NCI-H460 (cell line): Measurements from ENCODE around the gene TENM4. TPM values are rescaled to one million over a fixed set of nuclear protein-coding genes. Genes with fewer than 3 reads are reported as not detected.

ENCODE experiments used
- DNase-seq: peaks from one replicate; pipeline ENCODE4 v3.0.0-alpha.2; 2016; ENCODE audit warnings: low read depth; ENCODE audit errors: extremely low read depth
- total RNA-seq: library from RNA; depleted of rRNA; stranded (reverse); fragments of >200 nt; shearing (Covaris generic); gene quantifications from 2 replicates; pipeline ENCODE4 v1.2.3, GENCODE V29; 2014

TENM4 gene
- total RNA-seq, 1 experiment from 2014 or later, result not detected

DNA sequence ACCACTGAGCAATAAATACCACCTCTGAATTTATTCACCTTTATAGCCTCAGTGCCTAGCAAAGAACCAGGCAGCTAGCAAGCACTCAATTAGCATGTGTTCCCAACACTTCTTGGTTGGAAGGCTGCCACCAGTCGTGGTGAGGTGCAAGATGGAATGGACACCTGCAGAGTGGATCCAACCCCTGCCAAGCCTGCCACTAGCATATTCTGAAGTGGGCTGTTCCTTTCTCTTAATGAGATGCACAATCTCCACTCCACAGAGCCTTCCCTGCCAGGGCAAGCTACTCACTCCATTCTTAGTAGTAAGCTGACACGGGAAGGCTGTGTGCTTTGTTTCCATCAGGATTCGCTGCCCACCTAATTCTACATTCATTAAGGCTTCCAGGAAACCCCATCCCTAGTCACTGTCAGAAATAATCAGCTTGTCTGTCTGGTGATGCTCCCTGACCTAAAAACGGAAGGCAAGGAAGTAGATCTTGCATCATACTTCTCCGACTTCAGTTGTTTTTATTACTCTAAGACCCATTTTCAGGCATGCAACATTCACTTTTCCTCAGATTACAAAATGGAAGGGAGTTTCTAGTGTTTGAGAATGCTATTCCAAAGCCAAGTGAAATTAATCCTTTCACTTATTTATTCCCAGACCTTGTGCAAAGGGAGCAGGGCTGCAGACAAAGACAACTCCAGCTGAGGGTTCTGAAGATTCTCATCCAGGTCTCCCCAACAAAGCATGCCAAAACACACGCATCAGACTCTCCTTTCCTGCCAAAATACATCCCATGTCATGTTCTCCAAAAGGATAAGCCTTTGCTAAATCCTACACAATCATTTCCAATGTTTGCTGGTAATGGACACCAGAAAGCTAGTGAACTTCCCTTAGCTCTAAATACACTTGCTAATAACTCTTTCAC, 128.0 kb downstream of the TENM4 start:
- DNase-seq, result no peak

DNA sequence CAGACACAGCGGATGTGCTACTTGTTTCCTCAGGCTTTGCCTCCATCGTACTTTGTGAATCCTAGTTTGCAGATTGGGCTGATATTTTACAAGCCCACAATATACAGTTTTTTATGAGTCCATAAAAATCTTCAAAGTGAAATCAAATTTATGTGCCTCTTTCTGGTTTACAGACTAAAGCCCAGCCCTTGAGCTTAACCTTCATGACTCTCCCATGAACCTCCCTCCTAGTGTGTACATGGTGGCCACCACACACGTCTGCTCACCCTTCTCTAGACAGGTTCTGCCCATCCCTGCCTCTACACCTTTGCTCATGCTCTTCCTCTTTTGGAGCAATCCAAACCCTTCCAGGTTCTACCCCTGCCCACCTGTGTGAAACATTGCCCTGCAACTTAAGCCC, 129.4 kb downstream of the TENM4 start:
- no peak for DNase-seq

DNA sequence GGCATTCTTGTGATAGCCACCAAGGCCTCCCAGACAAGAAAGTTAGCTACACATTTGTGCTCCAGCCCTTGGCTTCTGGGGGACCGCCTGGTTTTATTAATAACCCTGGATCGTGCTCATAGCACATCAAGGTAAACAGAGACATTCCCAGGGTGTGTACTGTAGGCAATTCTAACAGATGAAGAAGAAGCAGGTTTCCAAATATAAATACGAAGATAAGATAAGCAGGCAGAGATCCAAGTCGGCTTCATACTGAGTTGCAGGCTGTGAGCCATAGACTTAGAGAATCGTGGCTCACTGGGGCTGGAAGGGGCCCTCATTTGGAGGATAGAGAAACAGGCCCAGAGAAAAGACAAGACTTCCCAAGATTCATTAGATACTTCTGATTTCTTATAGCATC, 131.4 kb downstream of the TENM4 start:
- no peak for DNase-seq

DNA sequence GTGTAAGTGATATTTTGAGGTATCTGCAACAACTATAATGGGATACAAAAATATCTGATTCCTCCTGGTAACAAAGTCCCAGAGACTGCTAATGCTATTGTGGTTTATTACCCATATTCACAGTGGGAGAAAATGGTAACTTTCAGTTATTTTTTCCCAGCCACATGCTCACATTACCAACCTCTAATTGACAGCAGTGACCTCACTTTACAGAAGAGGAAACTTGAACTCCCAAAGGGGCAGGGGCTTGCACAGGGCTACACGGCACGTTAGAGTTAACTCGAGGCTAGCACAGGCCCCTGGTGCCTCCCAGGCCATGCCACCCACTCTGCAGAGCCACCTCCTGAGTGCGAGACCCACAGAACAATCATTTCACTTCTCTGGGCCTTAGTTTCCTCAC, 132.4 kb downstream of the TENM4 start:
- no peak for DNase-seq

DNA sequence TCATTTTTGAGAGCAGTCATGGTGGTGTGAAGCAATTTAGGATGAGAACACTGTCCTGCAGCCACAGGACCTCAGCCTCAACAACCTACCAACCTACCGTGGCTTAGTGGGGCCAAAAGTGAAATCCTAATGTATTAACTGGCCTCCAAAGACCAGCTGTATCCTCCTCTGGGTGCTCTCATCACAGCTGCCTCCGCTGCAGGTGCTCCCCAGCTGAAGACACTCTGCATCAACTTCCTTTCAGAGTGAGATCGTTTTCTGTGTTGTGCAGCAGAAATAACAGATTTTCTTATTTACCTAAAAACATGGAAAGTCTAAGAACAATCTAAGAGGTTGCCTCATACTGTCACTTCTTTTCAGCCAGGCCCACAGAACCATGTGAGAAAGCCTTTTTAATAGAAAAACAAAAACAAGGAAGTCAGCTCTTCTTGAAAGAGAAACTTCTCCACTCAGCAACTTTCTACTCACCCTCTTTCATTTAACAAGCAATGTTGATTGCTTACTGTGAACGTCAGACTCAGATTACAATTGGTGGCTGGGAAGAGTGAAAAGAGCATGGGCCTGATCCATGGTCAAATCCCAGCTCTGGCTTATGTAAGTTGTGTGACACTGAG, 136.1 kb downstream of the TENM4 start:
- DNase-seq, result no peak

DNA sequence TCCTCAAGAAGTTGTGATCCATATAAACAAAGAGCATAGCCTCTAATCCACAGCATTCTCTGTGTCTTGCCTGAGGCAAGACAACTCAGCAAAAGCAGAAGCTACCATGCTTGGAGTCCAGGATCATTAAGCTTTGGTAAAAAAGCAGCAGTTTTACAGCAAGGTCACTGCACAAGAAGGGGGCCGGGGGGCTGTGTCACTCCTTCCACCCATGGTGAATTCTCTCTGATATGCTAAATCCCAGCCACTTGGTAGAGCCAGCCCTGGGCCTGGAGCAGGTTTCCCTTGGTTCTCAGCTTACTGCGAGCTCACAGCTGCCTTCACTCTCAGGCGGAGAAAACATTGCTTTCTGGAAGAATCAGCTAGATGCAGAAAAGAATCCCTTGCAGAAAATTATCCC, 144.7 kb downstream of the TENM4 start:
- no peak for DNase-seq

DNA sequence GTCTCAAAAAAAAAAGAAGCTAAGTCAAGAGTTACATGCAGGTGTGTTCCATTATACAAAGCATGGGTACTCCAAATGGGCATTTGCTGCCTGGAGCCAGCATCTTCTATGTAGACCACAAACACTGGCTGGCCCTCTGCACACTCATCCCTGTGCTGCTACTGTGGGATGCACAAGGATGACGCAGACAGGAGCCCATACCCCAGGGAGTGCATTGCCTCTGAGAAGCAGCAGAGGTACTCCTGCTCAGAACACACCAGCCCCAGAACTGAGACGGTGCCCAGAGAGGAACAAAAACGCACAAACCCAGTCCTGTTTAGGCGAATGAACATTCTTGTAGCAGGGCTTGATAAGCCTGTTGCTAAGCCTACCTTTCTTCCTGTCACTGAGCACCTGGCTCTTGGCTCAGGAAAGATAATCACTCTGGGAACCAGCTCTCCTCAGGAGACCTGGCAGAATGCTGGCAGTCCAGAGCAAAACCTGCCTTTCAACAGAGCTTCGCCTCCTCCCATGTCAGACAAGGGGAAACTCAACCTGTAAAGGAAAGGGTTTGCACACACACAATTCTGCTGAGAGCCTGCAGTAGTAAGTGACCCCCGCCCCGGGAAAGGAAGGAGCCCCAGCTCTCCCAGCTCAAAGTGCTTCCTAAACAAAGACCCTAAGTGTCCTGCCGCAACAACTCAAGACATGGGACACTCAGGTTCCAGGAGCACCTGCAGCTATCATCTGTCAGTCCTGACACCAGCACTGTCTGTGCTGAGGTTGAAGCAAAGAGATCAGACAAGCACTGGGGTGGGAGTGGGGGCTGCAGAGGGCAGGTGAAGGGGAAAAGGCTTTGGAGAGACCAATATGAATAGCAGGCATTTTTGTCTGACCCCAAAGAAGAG, 145.7 kb downstream of the TENM4 start:
- no peak for DNase-seq

DNA sequence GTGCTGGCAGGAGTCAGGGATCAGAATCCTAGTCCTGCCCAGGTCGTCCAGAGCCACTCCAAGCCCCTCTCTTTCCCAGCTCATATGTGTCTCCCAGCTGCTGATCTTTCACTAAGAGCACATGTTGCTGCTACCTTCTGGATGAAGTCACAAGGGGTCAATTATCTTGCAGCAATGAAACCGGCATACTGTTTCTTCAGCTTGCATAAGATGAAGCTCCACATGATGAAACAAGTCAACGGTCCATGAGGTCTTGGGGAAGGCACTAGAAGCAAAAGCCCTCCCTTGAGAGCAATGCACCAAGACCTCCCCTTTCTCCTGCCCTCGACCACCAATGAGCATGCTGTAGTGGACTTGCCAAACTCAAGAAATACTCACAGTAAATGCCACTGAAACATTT, 148.9 kb downstream of the TENM4 start:
- DNase-seq, result no peak

DNA sequence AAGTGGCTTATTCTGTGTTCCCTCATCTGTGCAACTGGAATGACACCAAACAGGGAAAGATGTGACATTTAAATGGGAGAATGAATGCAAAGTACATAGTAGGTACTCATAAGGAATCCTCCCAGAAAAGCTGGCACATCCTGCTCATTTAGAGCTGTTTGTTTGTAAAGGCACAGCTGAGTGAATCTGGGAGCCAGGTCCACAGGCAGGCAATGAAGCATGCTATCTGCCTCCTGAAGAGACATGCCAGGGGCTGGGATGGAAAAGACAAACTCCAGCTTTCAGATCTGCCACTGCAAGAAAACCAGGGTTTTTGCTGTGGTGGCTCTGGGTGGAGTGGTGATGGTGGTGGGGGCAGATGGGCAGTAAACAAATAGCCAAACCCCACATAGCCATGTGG, 150.1 kb downstream of the TENM4 start:
- no peak for DNase-seq

DNA sequence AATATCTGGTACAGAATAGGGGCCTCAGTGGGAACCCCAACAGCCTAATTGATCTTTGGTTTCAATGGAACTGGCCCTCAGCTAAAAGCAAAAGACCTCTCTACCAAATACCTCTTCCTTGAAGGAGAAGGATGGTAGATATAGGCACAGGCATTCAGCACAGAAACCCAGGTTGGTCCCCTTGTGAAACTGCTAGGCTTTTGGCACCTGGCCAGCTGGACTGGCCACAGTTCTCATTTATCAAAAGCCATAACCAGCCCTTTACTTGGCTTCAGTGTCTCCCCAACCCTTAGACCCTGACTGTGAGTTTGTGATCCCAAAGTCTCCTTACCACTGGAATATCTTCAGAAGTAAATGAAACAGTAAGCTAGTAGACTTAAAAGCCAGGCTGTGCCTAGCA, 152.9 kb downstream of the TENM4 start:
- no peak for DNase-seq

DNA sequence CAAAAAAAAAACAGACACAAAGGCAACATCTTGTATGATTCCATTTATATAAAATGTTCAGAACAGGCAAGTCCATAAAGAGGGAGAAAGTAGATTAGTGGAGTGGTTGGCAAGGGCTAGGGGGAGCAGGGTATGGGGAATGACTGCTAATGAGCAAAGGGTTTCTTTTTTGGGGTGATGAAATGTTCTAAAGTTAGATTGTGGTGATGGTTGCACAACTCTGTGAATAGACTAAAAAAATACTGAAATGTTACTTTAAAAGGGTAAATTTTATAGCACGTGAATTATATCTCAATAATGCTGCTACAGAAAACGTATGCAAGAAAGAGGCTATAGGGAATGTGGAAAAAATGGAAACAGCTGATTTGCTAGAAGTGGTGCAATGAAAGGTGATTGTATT, 155.1 kb downstream of the TENM4 start:
- DNase-seq, result no peak

DNA sequence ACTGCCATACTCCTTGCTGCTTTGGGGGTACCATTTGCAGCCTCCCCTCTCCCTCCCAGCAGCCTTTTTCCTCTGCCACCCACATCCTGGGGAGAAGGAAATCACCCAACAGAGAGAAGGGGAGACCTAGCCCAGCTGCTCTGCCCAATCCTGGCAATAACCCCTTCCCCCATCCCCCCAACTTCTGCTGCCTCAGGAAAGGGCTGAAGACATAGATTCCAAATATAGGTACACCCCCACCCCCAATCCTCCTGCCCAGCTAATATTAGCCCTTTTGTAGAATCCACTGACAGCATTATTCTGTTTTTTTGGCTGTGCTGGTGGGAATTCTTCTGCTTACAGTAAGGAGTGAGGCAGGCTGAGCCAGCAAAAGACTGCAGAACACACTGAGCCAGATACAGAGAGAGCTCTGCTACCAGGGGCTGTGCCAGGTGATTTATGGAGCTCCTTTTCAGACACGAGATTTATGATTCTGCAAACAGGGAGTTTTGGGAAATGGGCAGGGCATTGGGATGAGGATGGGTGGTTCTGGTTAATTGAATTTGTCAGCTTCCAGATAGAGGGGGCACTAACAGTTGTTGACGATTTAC, 164.0 kb downstream of the TENM4 start:
- no peak for DNase-seq

DNA sequence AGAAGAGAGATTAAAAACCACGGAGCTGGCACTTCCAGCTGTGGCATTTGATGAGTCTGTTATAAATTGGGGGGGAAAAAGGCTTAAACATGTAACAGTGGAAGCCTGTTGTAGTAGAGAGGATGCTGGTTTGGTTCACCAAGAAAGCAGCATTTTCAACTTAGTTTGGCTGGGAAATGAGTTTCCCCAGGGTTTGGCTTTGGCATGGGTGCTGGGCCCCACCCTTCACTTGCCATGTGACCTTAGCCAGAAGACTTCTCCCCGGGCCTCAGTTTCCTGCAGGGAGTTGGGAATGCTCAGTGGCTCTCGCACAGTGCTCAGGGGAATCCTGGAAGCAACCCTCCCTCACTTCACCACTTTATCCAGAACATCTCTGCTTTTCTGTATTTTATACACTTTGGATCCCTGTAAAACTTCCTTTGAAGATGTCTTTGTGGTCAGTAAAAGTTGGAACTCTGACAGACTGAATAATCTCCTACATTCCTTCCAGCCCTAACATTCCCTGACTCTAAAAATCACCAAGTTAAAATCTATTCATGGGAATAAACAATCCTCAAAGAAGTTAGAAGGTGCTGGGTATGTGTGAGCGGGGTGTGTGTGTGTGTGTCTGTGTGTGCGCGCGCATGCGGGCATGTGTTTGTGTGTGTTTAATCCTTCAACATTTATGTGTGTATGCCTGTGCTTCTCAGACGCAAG, 166.0 kb downstream of the TENM4 start:
- no peak for DNase-seq

DNA sequence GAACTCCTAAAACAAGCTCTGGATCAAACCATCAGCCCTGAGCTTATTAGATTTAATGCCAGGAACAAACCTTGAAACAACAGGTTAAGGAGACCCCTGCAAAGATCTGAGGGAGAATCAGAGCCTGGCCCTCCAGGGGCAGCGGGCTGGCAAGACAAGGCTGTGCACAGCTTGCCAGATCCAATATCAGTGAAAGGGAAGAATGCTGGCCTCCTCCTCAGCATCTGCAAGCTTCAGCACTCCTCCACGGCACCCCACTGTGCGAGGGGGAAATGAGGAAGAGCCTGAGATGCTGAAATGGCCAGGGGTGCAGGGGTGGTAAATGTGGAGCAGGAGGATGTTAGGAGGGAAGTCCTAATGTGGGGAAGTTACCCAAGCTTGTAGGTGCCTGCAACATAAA, 167.0 kb downstream of the TENM4 start:
- no peak for DNase-seq

DNA sequence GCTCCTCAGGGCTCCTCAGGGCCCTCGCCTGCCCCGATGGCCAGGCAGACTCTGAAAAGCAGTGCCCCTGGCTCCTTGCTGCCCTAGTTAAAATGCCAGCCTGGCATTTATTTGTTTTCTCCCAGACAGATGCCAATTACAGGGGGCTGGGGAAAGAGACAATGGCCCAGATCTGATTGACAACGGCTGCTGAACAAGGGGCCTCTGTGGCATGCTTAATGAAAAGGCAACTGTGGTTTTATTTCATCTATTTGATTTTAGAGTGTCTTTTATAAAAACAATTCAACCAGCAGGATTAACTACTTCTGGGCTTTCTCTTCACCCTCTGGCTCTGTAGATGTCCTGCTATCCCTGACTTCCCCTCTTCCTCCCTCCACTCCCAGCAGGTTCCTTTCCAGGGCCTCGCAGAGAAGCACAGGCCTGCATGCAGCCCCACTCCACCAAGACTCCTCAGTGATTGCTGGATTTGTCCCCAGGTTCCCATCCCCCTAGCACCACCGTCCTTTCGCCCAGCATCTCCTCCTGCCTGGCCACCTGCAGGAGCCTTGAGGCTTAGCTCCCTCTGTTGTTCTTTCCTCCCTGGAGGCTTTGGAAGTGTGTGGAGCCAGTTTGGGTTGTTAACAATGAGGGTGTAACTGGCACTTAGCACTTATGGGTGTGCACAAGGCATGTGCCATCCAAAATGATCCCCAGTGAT, 171.1 kb downstream of the TENM4 start:
- no peak for DNase-seq

DNA sequence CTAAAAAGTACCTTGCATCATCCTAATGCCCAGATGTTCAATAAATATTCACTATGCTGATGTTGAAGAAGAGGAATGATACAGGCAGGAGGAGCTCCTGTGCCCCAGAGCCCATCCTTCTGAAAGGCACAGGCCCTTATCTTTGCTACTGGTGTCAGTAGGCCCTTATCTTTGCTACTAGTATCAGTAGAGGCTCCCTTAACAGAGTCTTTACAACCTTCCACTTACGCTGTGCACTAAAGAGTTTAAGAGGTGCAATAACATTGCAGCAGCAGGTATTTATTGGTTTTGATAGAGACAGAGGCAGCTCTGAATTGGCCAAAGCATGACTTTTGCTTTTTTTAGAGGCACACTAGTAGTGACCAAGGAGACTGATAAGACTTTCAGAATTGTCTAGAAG, 174.4 kb downstream of the TENM4 start:
- no peak for DNase-seq

DNA sequence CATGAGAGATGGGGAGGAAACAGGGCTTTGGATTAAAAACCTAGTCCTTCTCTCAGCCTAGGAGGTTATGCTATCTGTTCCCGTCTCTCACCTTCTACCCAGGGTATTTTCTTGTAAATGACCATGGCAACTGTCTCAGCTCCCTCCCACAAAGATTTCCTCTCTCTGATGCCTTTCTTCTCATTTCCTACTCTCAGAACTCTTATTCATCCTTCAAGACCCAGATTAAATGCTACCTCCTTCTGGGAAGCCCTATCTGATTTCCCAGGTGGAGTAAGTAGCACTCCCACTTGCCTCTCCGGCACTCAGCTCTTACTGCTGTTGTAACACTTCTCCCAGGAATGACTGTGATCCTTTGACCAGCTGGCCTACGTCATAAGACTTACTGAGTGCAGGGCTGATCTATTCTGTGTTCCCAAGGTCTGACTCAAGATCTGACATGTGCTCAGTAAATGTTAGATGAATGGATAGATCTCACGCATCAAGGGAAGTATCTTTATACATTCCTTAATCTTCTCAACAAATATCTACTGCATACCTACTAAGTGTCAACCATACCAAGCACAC, 175.0 kb downstream of the TENM4 start:
- no peak for DNase-seq

DNA sequence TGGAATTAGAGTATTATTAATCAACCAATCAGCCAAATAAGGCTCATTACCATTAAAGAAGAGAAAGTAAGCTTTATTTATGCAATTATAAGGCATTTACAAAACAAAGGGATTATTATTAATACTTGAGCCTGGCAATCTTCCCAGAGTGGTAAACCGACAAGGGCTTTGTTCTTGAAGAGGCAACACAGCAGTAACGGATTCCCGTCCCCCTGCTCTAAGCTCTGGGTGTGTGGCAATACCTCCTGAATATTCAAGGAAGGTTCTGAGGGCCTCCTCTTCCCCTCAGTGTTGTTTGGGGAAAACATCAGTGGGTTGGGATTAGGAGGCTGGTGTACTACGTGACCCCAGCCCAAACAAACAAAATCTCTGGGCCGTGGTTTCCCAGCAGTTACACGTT, 176.5 kb downstream of the TENM4 start:
- no peak for DNase-seq

DNA sequence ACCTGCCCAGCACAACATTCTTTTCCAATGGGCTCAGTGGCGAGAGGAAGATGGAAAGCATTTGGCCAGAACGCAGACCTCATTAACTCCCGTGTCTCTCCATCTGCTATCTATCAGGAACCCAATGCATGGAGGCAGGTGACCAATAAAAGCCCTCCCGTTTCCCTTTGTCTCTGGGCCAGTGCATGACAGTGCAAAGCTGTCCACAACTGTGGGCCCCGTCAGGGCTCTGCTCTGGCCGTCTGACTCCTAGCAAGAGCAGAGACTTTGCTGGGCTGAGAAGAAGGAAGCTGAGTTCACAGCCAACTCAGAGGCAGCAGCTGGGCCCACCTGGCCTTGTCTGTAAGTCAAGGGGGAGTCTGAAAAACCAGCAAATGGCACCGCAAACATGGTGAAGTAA, 177.8 kb downstream of the TENM4 start:
- no peak for DNase-seq
